Left colon (tissue), 2 donors: ENCODE measurements around the gene EXT2. TPM values are rescaled to one million over a fixed set of nuclear protein-coding genes. Genes with fewer than 3 reads are reported as not detected.

Source experiments
- ATAC-seq: fragments of 200-7000 bp; cut with Tn5 transposase; one replicate; pipeline ENCODE4 v1.9.1; 2020; ENCODE audit warnings: mild to moderate bottlenecking, moderate library complexity
- DNase-seq, 2 donors: peaks; one replicate each; pipeline ENCODE4 v3.0.0-alpha.2; 2020
- intact Hi-C, 2 donors: fragments of 100-400 bp; cut with DNase I in 1 of 2; cut with micrococcal nuclease in 1 of 2; formaldehyde crosslinking; loops; one replicate each; pipeline versions ENCODE4 v1.11.2 to v1.14.0; 2022; cut with DNase I, micrococcal nuclease
- total RNA-seq, 2 donors: library from RNA; stranded (reverse); fragmentation: NEBNext Ultra II Directional; extraction: Animal tissue kit (Norgen Biotek cat#: 25700); gene quantifications; one replicate each; pipeline ENCODE4 v1.2.1, GENCODE V29; 2021
- donor health status: DM: no; HTN: no; CAD: no.
- donor health status: DM: yes; HTN: yes; CAD: no.

The EXT2 gene
- total RNA-seq, 2 donors from 2014 or later = 48.5 to 63.9 TPM

GRCh38 chr11:44082645-44083044 is 12.8 kb upstream of the EXT2 start:
- DNase-seq = no peak
- intact Hi-C loops = no loop called here
- ATAC-seq = no peak

GRCh38 chr11:44083433-44083832 is 12.0 kb upstream of the EXT2 start:
- no peak for ATAC-seq
- no peak for DNase-seq
- intact Hi-C loops = no loop called here

GRCh38 chr11:44083906-44084305 is 11.6 kb upstream of the EXT2 start:
- DNase-seq (no peak), ATAC-seq (no peak)
- intact Hi-C loops = no loop called here

GRCh38 chr11:44085330-44085729 is 10.1 kb upstream of the EXT2 start:
- DNase-seq (no peak), ATAC-seq (no peak)
- intact Hi-C loops = no loop called here

- ATAC-seq (no peak), DNase-seq (no peak)
- intact Hi-C loops = no loop called here
Measured at GRCh38 chr11:44088377-44088776, 7.1 kb upstream of the EXT2 start.

- DNase-seq (no peak), ATAC-seq (no peak)
- intact Hi-C loops = no loop called here
Measured at GRCh38 chr11:44088871-44089270, 6.6 kb upstream of the EXT2 start.

- no peak for DNase-seq
- intact Hi-C loops = loop anchor here in 1 of 2 donors (10.0 kb wide), 1 partner anchor 444 kb away; no protein-coding TSS in a partner anchor
- ATAC-seq = no peak
Measured at GRCh38 chr11:44090539-44090938, 4.9 kb upstream of the EXT2 start.

- ATAC-seq (peak; percentile 48), DNase-seq (peak; percentile 80 to 88)
- intact Hi-C loops = loop anchor here in 1 of 2 donors (10.0 kb wide), 1 partner anchor 440 kb away; no protein-coding TSS in a partner anchor
Measured at GRCh38 chr11:44094260-44094868, 1.1 kb upstream of the EXT2 start.

- DNase-seq (no peak), ATAC-seq (peak; percentile 63)
- intact Hi-C loops = loop anchor here in 1 of 2 donors (10.0 kb wide), 1 partner anchor 438 kb away; no protein-coding TSS in a partner anchor
Measured at GRCh38 chr11:44096360-44097185, 1.1 kb downstream of the EXT2 start.

GRCh38 chr11:44097821-44098220 is 2.3 kb downstream of the EXT2 start:
- DNase-seq (no peak), ATAC-seq (no peak)
- intact Hi-C loops = loop anchor here in 1 of 2 donors (10.0 kb wide), 1 partner anchor 437 kb away; no protein-coding TSS in a partner anchor

- ATAC-seq (no peak), DNase-seq (no peak)
- intact Hi-C loops = no loop called here
Measured at GRCh38 chr11:44101098-44101497, 5.6 kb downstream of the EXT2 start.

- intact Hi-C loops = no loop called here
- no peak for ATAC-seq
Measured at GRCh38 chr11:44104481-44105294, 9.2 kb downstream of the EXT2 start.

GRCh38 chr11:44108260-44108659 is 12.8 kb downstream of the EXT2 start:
- ATAC-seq (no peak), DNase-seq (no peak)
- intact Hi-C loops = no loop called here

More at GRCh38 chr11:44104481-44105294, 9.2 kb downstream of the EXT2 start:
- DNase-seq = no peak

GRCh38 chr11:44110231-44110679 is 14.8 kb downstream of the EXT2 start:
- intact Hi-C loops = no loop called here
- DNase-seq = peak; percentile 34 to 64
- peak; percentile 91 for ATAC-seq

- no peak for ATAC-seq
- DNase-seq = peak in 1 of 2 donors; percentile 13
- intact Hi-C loops = no loop called here
Measured at GRCh38 chr11:44112091-44112821, 16.8 kb downstream of the EXT2 start.

- ATAC-seq (no peak), DNase-seq (no peak)
- intact Hi-C loops = no loop called here
Measured at GRCh38 chr11:44113018-44113417, 17.5 kb downstream of the EXT2 start.

- intact Hi-C loops = no loop called here
- DNase-seq (no peak), ATAC-seq (no peak)
Measured at GRCh38 chr11:44113572-44113971, 18.1 kb downstream of the EXT2 start.

- DNase-seq = no peak
- ATAC-seq = no peak
- intact Hi-C loops = no loop called here
Measured at GRCh38 chr11:44116234-44116830, 20.9 kb downstream of the EXT2 start.
